Measurements from ENCODE around the gene SND1.

The SND1 gene

GRCh38 chr7:128110641-128111364 is 458.8 kb downstream of the SND1 start:
- no peak for DNase-seq (ENCODE audit: extremely low read depth, low read depth)
- TF ChIP-seq CTCF (IDR thresholded peaks at IDR 0.05; ENCODE audit: low read depth, low read length, missing control alignments): no peak
- no peak overlapping the region for H3K4me3 ChIP-seq (replicated peaks; ENCODE audit: low read depth, low read length)

- no peak overlapping the region for H3K4me3 ChIP-seq (replicated peaks; ENCODE audit: low read depth, low read length)
- DNase-seq (ENCODE audit: extremely low read depth, low read depth): no peak
- no peak for TF ChIP-seq CTCF (IDR thresholded peaks at IDR 0.05; ENCODE audit: low read depth, low read length, missing control alignments)
Observed at GRCh38 chr7:128112018-128112780, 460.2 kb downstream of the SND1 start.

GRCh38 chr7:128112781-128113221 is 460.8 kb downstream of the SND1 start:
- no peak for DNase-seq (ENCODE audit: extremely low read depth, low read depth)
- H3K4me3 ChIP-seq (replicated peaks; ENCODE audit: low read depth, low read length): no peak overlapping the region
- TF ChIP-seq CTCF (IDR thresholded peaks at IDR 0.05; ENCODE audit: low read depth, low read length, missing control alignments): no peak

GRCh38 chr7:128113839-128114238 is 461.8 kb downstream of the SND1 start:
- no peak for DNase-seq (ENCODE audit: extremely low read depth, low read depth)
- TF ChIP-seq CTCF (IDR thresholded peaks at IDR 0.05; ENCODE audit: low read depth, low read length, missing control alignments): no peak
- no peak overlapping the region for H3K4me3 ChIP-seq (replicated peaks; ENCODE audit: low read depth, low read length)

- TF ChIP-seq CTCF (IDR thresholded peaks at IDR 0.05; ENCODE audit: low read depth, low read length, missing control alignments): no peak
- no peak overlapping the region for H3K4me3 ChIP-seq (replicated peaks; ENCODE audit: low read depth, low read length)
- DNase-seq (ENCODE audit: extremely low read depth, low read depth): no peak
Observed at GRCh38 chr7:128114806-128115205, 462.8 kb downstream of the SND1 start.

GRCh38 chr7:128115336-128115820 is 463.4 kb downstream of the SND1 start:
- TF ChIP-seq CTCF (IDR thresholded peaks at IDR 0.05; ENCODE audit: low read depth, low read length, missing control alignments): no peak
- no peak overlapping the region for H3K4me3 ChIP-seq (replicated peaks; ENCODE audit: low read depth, low read length)
- DNase-seq (ENCODE audit: extremely low read depth, low read depth): no peak
